ACHN (cell line): ENCODE data around the gene GATB.

Experiments
- DNase-seq: peaks from one replicate; pipeline ENCODE4 v3.0.0-alpha.2; 2015
- in situ Hi-C: cut with HindIII; loops from 2 replicates; pipeline ENCODE4 v1.10.0; 2017; ENCODE audit warnings: low sequenced_read_pairs, low pct_ligation_motif_present, low pct_unique_long_range_greater_than_20kb

Gene GATB, protein sequence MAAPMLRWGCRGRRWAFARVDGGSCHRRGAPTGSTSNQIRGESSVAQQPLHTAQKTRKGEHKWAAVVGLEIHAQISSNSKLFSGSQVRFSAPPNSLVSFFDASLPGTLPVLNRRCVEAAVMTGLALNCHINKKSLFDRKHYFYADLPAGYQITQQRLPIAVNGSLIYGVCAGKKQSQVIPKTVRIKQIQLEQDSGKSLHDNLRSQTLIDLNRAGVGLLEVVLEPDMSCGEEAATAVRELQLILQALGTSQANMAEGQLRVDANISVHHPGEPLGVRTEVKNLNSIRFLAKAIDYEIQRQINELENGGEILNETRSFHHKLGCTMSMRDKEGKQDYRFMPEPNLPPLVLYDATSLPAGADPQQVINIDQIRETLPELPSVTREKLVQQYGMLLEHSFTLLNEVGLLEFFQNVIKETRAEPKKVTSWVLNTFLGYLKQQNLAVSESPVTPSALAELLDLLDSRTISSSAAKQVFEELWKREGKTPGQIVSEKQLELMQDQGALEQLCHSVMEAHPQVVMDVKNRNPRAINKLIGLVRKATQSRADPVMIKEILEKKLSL

GRCh38 chr4:151760712-151761661, at the start of gene GATB:
Gene GATB (minus strand): TSS chr4:151761007. CDS start chr4:151760982, 25 bp downstream.
- in situ Hi-C loops = no loop called here
- peak; percentile 96 for DNase-seq

GRCh38 chr4:151810476-151810875, 49.7 kb upstream of the GATB start:
- no peak for DNase-seq
- in situ Hi-C loops = no loop called here

DNA sequence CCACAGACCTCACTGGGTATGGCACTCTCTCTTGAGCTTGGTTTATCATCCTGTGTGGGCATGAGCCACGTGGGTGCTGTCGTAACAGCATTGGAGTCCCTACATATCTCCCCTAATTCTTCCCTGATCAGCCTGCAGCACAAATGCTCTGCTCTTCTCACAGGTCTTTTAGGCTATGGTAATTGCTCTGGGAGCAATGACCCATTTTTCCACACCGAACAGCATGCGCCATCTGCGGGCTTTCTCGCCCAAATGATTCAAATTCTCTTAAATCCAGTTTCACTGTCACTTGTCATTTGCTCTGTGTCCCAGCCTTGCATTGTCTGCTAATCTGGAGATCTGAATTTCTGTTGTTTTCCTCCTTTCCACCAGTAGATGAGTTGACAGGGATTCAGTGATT, 48.9 kb upstream of the GATB start:
- in situ Hi-C loops = no loop called here
- no peak for DNase-seq

DNA sequence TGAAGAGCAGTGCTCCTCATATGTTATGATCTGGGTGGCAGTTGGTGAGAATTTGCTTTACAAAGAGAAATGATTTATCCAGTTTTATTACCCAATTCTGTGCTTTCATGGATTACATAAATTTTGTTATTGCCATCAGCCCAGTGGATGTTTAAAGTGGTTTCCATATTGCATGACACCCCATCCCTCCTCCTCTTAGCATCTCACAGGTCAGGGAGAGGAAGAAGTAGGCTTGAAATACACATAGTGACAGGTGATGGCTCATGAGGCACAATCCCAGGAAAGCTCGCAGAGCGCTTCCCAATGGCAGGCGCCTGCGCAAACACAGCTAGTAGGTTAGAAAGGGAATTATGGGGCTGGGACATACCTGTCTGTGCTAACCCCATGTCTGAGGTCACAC, 47.7 kb upstream of the GATB start:
- no peak for DNase-seq
- in situ Hi-C loops = no loop called here

GRCh38 chr4:151808120-151808529, 47.3 kb upstream of the GATB start:
- in situ Hi-C loops = no loop called here
- DNase-seq = no peak

GRCh38 chr4:151807220-151807619, 46.4 kb upstream of the GATB start:
- in situ Hi-C loops = no loop called here
- DNase-seq = no peak

GRCh38 chr4:151806511-151806927, 45.7 kb upstream of the GATB start:
- in situ Hi-C loops = no loop called here
- DNase-seq = peak; percentile 37

DNA sequence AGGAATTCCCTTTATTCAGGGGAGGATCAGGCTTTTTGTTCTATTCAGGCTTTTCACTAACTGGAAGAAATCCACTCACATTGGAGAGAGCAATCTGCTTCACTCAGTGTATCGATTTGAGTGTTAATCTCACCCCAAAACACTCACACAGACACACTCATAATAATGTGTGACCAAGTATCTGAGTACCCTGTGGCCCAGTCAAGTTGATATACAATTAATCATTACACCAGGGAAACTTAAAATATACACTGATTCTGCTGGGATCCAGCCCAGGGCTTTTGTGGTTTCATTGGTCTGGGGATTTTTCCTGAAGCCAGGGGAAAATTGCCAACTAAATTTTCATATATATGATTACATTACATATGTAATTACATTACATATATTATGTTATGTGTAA, 44.0 kb upstream of the GATB start:
- in situ Hi-C loops = no loop called here
- peak; percentile 16 for DNase-seq

DNA sequence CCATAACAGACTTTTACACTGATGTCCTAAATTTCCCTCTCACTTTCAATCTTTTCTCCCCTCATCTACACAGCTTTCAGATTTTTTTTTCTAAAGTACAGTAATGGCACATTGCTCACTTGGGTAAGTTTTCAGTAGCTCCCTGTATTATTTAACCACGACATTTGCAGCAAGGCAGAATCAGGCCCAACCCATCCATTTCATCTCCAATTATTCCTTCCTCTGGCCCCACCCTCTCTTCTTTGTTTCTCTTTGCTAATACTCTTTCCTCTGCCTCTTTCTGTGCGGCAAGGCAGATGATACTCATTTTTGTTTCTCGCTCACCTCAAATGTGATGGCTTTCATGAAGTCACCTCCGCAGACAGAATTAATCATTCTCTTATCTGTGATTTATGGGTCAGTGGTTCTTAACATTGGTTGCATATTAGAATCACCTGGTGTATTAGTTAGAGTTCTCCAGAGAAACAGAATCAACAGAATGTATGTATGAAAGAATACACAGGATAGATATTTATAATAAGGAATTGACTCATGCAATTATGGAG, 43.4 kb upstream of the GATB start:
- no peak for DNase-seq
- in situ Hi-C loops = no loop called here

- in situ Hi-C loops = no loop called here
These were observed 42.4 kb upstream of the GATB start for GRCh38 chr4:151803246-151803645.

GRCh38 chr4:151801547-151802516, 41.0 kb upstream of the GATB start:
- in situ Hi-C loops = no loop called here
- DNase-seq = peak; percentile 63

More at GRCh38 chr4:151803246-151803645, 42.4 kb upstream of the GATB start:
- no peak for DNase-seq

GRCh38 chr4:151799417-151800012, 38.7 kb upstream of the GATB start:
- DNase-seq = no peak
- in situ Hi-C loops = no loop called here

DNA sequence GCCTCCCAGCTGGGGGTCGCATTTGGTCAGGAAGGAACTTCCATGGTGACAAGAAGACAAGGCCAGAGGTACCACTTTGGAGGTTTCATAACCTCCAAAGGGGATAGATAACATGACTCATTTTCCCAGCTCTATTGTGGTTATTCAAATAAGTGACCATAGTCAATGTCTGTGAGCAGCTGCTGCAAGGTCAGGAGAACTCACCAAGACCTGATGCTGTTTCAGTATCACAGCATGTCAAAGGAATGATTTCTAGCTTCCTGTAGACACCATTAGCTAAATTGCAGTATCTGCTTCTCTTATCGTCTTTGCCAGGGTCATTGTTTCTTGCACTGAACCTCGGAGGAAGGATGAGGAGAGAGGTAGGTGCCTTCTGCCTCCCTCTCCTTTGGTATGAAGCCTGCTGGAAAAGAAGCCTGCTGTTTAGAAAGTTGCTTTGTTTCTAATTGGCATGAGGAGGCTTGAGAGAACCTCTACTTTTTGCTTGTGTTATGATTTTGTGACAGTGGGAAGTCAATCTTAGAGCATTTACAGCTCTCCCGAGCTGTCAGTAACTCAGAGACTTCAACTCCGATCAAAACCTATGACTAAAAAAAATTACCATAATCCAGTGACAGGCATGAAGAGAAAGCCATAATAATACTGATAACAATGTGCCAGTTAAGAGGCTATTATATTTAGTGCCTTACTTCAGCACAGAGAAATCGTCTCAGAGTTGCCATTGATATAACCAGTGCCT, 38.0 kb upstream of the GATB start:
- no peak for DNase-seq
- in situ Hi-C loops = no loop called here

DNA sequence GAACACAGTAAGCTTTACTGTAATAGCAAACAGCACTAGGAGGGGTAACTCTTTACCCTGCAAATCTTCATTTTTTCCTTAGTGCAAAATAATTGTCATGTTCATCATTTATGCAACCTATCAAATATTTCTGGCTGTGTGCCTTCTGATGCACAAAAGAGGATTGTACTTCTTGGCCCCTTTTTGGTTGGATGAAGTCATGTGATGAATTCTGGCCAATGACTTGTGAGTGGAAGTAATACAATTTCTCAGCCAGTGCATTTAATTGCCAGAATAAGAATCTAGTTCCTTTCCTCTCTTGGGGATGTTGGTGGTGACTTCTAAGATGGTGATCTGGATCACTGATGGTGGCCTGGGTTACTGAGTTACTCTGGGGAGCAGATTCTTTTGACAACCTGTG, 37.0 kb upstream of the GATB start:
- no peak for DNase-seq
- in situ Hi-C loops = no loop called here

- no peak for DNase-seq
- in situ Hi-C loops = no loop called here
These were observed 36.3 kb upstream of the GATB start for GRCh38 chr4:151797131-151797530.

- in situ Hi-C loops = no loop called here
These were observed 35.3 kb upstream of the GATB start for GRCh38 chr4:151796106-151796505.

GRCh38 chr4:151792995-151793394, 32.2 kb upstream of the GATB start:
- DNase-seq = no peak

More at GRCh38 chr4:151796106-151796505, 35.3 kb upstream of the GATB start:
- no peak for DNase-seq

More at GRCh38 chr4:151792995-151793394, 32.2 kb upstream of the GATB start:
- in situ Hi-C loops = no loop called here
